Panc1 (cell line): ENCODE results near the gene NRROS. TPM values are rescaled to one million over a fixed set of nuclear protein-coding genes. Genes with fewer than 3 reads are reported as not detected.
"Not testable (repeated sequence)": the region's sequence is repeated elsewhere in the genome, so short reads cannot be mapped to it uniquely, and the experiment has no call there.

Experiments
- ATAC-seq: fragments of 200-7000 bp; cut with Tn5 transposase; 2 replicates; pipeline ENCODE4 v1.9.1; 2020; ENCODE audit warnings: mild to moderate bottlenecking, moderate library complexity
- BruUV-seq: library from RNA; stranded (reverse); fragments of 400-500 nt; replicated peaks from 2 replicates; lab custom pipeline; 2021; lab: Mats Ljungman, UMichigan
- CTCF ChIA-PET: fragments of 300-600 bp; sonication (Branson Sonifier 250); formaldehyde crosslinking; loops from one replicate; lab custom pipeline; 2022; ENCODE audit warnings: antibody characterized with exemption; lab: Charles Lee
- POLR2A ChIA-PET: fragments of 300-600 bp; sonication (Branson Sonifier 250); formaldehyde crosslinking; loops from one replicate; lab custom pipeline; 2022; ENCODE audit warnings: antibody characterized with exemption; lab: Charles Lee
- DNase-seq: peaks from one replicate; pipeline ENCODE4 v3.0.0-alpha.2; 2010; ENCODE audit warnings: low read depth, low spot score
- H3K27ac ChIP-seq: 2 replicates; pipeline ENCODE4 v1.5.1; 2011; ENCODE audit warnings: mild to moderate bottlenecking, low read length, inconsistent platforms
- H3K27me3 ChIP-seq: fragments of 200-500 bp; sonication (Bioruptor generic); 2 replicates; pipeline ENCODE4 v1.6.0; 2014; ENCODE audit warnings: low read length, inconsistent platforms; ENCODE audit not compliant: control insufficient read depth, insufficient read depth
- H3K36me3 ChIP-seq: fragments of 200-500 bp; sonication (Bioruptor generic); 2 replicates; pipeline ENCODE4 v1.5.1; 2014; ENCODE audit warnings: inconsistent platforms, mild to moderate bottlenecking, low read length, moderate library complexity; ENCODE audit not compliant: control insufficient read depth, insufficient read depth
- H3K4me1 ChIP-seq: 2 replicates; pipeline ENCODE4 v1.5.1; 2011; ENCODE audit warnings: inconsistent platforms, mild to moderate bottlenecking, low read length, moderate library complexity; ENCODE audit not compliant: control insufficient read depth, insufficient read depth
- H3K4me3 ChIP-seq, 2 experiments: 2 replicates each; pipeline ENCODE4 v1.5.1; 2011 to 2012; ENCODE audit warnings: low read depth in 2 of 2, low read length in 2 of 2, mild to moderate bottlenecking in 2 of 2, inconsistent platforms in 1 of 2, moderate library complexity in 1 of 2
- H3K9me3 ChIP-seq: fragments of 200-500 bp; sonication (Bioruptor generic); 2 replicates; pipeline ENCODE4 v1.5.1; 2014; ENCODE audit warnings: low read depth, mild to moderate bottlenecking, inconsistent platforms, low read length, moderate library complexity; ENCODE audit not compliant: control insufficient read depth, insufficient read depth
- POLR2AphosphoS5 ChIP-seq: IDR thresholded peaks from 2 replicates; pipeline ENCODE4 v1.6.1; 2012; ENCODE audit warnings: mild to moderate bottlenecking, low read depth, low read length, moderate library complexity
- SIN3A ChIP-seq: IDR thresholded peaks from 2 replicates; pipeline ENCODE4 v1.6.1; 2012; ENCODE audit warnings: low read depth, mild to moderate bottlenecking, low read length, moderate library complexity, borderline replicate concordance; ENCODE audit not compliant: insufficient read depth
- TCF7L2 ChIP-seq: IDR thresholded peaks from 2 replicates; pipeline ENCODE4 v1.6.1; 2011; ENCODE audit warnings: mild to moderate bottlenecking, low read depth, low read length, inconsistent platforms
- in situ Hi-C: cut with HindIII; loops from 2 replicates; pipeline ENCODE4 v1.10.0; 2016; ENCODE audit warnings: low sequenced_read_pairs, low pct_unique_long_range_greater_than_20kb
- intact Hi-C: fragments of 100-400 bp; cut with micrococcal nuclease; formaldehyde crosslinking; loops from one replicate; pipeline ENCODE4 v1.10.0; 2022; ENCODE audit not compliant: unreplicated experiment
- total RNA-seq: library from RNA; stranded (reverse); gene quantifications from one replicate; pipeline ENCODE4 v1.2.1, GENCODE V29; 2021; ENCODE audit not compliant: unreplicated experiment
- TF ChIP-seq, protein P1 (sequence below): fragments of 450-650 bp; IDR thresholded peaks from 2 replicates; pipeline ENCODE4 v1.5.1; 2017; ENCODE audit warnings: mild to moderate bottlenecking
- TF ChIP-seq, protein P2 (sequence below), 2 experiments: IDR thresholded peaks; 2 replicates each; pipeline ENCODE4 v1.6.1; 2011 to 2012; ENCODE audit warnings: low read depth in 2 of 2, control low read depth in 1 of 2, low read length in 1 of 2, mild to moderate bottlenecking in 1 of 2, moderate library complexity in 1 of 2; ENCODE audit not compliant: insufficient read depth in 1 of 2

The NRROS gene
- total RNA-seq, 1 experiment from 2014 or later: 8.8 TPM

DNA sequence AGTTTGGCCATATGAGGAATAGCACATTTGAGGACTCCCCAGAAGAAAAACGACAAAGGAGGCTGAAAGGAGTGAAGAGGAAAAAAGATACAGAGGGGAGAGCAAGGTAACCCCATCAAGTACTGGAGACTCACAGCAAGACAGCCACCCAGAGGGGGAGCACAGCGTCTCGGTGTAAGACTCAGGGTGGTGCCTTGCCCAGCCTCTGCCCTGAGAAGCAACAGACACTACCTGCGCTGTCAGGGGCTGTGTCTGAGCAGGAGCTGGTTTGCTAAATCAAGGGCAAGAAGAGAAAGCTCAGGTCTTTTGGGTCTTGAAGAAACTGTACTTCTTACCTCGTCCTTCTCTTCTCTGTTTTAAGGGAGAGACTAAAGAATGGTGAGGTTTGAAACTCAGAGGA lies 43.1 kb upstream of the NRROS start:
- intact Hi-C loops (no loop called here), in situ Hi-C loops (no loop called here)
- POLR2A ChIA-PET: interaction anchor here (0.6 kb wide), 1 partner anchor 23 kb away, joined by 7 read pairs; no protein-coding TSS in a partner anchor
- no TSS peak for BruUV-seq
- no peaks in the 10 kb centered on the region for H3K9me3 ChIP-seq
- no peak overlapping the region for H3K4me3 ChIP-seq
- no peaks in the 10 kb centered on the region for H3K27me3 ChIP-seq
- H3K27ac ChIP-seq: no peak overlapping the region
- ATAC-seq: peak; percentile 70
- TF ChIP-seq, protein P1, sequence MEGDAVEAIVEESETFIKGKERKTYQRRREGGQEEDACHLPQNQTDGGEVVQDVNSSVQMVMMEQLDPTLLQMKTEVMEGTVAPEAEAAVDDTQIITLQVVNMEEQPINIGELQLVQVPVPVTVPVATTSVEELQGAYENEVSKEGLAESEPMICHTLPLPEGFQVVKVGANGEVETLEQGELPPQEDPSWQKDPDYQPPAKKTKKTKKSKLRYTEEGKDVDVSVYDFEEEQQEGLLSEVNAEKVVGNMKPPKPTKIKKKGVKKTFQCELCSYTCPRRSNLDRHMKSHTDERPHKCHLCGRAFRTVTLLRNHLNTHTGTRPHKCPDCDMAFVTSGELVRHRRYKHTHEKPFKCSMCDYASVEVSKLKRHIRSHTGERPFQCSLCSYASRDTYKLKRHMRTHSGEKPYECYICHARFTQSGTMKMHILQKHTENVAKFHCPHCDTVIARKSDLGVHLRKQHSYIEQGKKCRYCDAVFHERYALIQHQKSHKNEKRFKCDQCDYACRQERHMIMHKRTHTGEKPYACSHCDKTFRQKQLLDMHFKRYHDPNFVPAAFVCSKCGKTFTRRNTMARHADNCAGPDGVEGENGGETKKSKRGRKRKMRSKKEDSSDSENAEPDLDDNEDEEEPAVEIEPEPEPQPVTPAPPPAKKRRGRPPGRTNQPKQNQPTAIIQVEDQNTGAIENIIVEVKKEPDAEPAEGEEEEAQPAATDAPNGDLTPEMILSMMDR: no peak
- TF ChIP-seq POLR2AphosphoS5 (no peak), SIN3A (no peak), TCF7L2 (no peak)
- TF ChIP-seq, protein P2, sequence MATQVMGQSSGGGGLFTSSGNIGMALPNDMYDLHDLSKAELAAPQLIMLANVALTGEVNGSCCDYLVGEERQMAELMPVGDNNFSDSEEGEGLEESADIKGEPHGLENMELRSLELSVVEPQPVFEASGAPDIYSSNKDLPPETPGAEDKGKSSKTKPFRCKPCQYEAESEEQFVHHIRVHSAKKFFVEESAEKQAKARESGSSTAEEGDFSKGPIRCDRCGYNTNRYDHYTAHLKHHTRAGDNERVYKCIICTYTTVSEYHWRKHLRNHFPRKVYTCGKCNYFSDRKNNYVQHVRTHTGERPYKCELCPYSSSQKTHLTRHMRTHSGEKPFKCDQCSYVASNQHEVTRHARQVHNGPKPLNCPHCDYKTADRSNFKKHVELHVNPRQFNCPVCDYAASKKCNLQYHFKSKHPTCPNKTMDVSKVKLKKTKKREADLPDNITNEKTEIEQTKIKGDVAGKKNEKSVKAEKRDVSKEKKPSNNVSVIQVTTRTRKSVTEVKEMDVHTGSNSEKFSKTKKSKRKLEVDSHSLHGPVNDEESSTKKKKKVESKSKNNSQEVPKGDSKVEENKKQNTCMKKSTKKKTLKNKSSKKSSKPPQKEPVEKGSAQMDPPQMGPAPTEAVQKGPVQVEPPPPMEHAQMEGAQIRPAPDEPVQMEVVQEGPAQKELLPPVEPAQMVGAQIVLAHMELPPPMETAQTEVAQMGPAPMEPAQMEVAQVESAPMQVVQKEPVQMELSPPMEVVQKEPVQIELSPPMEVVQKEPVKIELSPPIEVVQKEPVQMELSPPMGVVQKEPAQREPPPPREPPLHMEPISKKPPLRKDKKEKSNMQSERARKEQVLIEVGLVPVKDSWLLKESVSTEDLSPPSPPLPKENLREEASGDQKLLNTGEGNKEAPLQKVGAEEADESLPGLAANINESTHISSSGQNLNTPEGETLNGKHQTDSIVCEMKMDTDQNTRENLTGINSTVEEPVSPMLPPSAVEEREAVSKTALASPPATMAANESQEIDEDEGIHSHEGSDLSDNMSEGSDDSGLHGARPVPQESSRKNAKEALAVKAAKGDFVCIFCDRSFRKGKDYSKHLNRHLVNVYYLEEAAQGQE (IDR thresholded peaks at IDR 0.05; ENCODE audit: insufficient read depth in 1 of 2, low read depth in 2 of 2, low read length in 1 of 2): no peak
- no peaks in the 10 kb centered on the region for H3K4me1 ChIP-seq
- no peak for DNase-seq
- CTCF ChIA-PET: interaction anchor here (1.3 kb wide), 1 partner anchor 13 kb away, joined by 5 read pairs; no protein-coding TSS in a partner anchor
- H3K36me3 ChIP-seq: no peaks in the 10 kb centered on the region

DNA sequence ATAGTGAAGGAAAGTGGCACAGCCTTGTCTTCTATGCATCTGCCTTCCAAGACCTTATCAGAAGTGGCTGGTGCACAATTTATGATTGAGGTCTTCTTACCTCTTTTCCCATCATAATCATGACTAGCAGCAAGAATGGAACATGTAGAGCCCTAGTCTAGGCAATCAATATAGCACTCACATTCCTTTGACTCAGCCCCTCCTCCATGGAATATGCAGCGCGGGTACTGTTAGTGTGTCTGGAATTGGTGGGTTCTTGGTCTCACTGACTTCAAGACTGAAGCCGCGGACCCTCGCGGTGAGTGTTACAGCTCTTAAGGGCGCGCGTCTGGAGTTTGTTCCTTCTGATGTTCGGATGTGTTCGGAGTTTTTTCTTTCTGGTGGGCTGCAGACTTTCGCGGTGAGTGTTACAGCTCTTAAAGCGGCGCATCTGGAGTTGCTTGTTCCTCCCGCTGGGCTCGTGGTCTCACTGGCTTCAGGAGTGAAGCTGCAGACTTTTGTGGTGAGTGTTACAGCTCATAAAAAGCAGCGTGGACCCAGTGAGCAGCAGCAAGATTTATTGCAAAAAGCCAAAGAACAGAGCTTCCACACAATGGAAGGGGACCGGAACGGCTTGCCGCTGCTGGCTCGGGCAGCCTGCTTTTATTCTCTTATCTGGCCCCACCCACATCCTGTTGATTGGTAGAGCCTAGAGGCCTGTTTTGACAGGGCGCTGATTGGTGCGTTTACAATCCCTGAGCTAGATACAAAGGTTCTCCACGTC lies 41.3 kb upstream of the NRROS start:
- H3K4me1 ChIP-seq, CTCF ChIA-PET, H3K9me3 ChIP-seq, H3K27me3 ChIP-seq, BruUV-seq, in situ Hi-C loops, intact Hi-C loops, H3K27ac ChIP-seq, POLR2A ChIA-PET, ATAC-seq, H3K36me3 ChIP-seq, H3K4me3 ChIP-seq, DNase-seq: not testable (repeated sequence)

DNA sequence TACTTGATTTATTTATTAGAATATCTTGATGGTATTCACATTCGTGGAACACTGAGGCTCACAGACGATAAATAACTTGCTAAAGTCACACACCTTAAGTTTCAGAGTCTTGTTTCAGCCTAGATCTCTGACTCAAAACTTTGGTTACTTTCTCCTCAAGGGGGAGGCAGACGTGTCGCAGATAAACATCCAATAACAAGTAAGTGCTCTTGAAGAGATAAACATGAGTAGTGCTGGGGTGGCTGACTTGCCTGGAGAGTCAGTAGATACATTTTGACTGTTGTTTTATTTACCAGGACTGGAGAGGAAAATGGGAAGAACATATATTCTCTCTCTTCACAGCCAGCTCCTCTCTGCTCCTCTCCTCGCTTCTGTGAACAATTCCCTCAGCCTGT lies 39.8 kb upstream of the NRROS start:
- DNase-seq: no peak

More for the DNA sequence above, 39.8 kb upstream of the NRROS start:
- Histone ChIP-seq H3K27ac (no peak overlapping the region), H3K9me3 (no peaks in the 10 kb centered on the region), H3K27me3 (no peaks in the 10 kb centered on the region), H3K4me1 (peaks cover 5% of the 10 kb centered on the region; the same call in 1 of the 2 replicates), H3K36me3 (no peaks in the 10 kb centered on the region), H3K4me3 (no peak overlapping the region)
- no peak for TF ChIP-seq POLR2AphosphoS5
- no peak for TF ChIP-seq SIN3A
- TF ChIP-seq, protein P1: no peak
- no peak for TF ChIP-seq TCF7L2
- TF ChIP-seq, protein P2 (IDR thresholded peaks at IDR 0.05; ENCODE audit: insufficient read depth in 1 of 2, low read depth in 2 of 2, low read length in 1 of 2): no peak
- in situ Hi-C loops (no loop called here), intact Hi-C loops (no loop called here)
- ChIA-PET POLR2A (no interaction called here), CTCF (interaction anchor here (0.6 kb wide), 1 partner anchor 1678 kb away, joined by 3 read pairs; no protein-coding TSS in a partner anchor)
- ATAC-seq: no peak
- BruUV-seq: no TSS peak
